Neutrophil (primary cell): ENCODE measurements around the gene ZIC3.

Experiments used
- H3K27ac ChIP-seq: fragments of 200-600 bp; sonication (generic); 2 replicates; pipeline ENCODE4 v1.5.1; 2016; ENCODE audit warnings: mild to moderate bottlenecking, moderate library complexity
- H3K27me3 ChIP-seq: fragments of 200-600 bp; sonication (generic); 2 replicates; pipeline ENCODE4 v1.6.0; 2016; ENCODE audit warnings: mild to moderate bottlenecking
- H3K36me3 ChIP-seq: fragments of 200-600 bp; sonication (generic); 2 replicates; pipeline ENCODE4 v1.5.1; 2017
- H3K4me1 ChIP-seq, 2 experiments: fragments of 200-600 bp in 1 of 2; sonication (generic) in 1 of 2; 1 replicate in 1 of 2; 2 replicates in 1 of 2; pipeline versions ENCODE4 v1.5.1 to v1.6.1; 2013 to 2016; ENCODE audit warnings: low read depth in 1 of 2, low read length in 1 of 2, mild to moderate bottlenecking in 1 of 2, moderate library complexity in 1 of 2; ENCODE audit not compliant: control insufficient read depth in 1 of 2, insufficient read depth in 1 of 2
- H3K4me3 ChIP-seq, 2 experiments: fragments of 200-600 bp in 1 of 2; sonication (generic) in 1 of 2; 1 replicate in 1 of 2; 2 replicates in 1 of 2; pipeline ENCODE4 v1.5.1; 2013 to 2016; ENCODE audit warnings: low read depth in 1 of 2, low read length in 1 of 2, mild to moderate bottlenecking in 1 of 2, moderate library complexity in 1 of 2
- H3K9me3 ChIP-seq: fragments of 200-600 bp; sonication (generic); 2 replicates; pipeline ENCODE4 v1.5.1; 2016
- CTCF ChIP-seq: fragments of 200-600 bp; sonication (generic); IDR thresholded peaks from 2 replicates; pipeline ENCODE4 v1.5.1; 2016; ENCODE audit warnings: antibody characterized with exemption

Gene ZIC3

GRCh38 chrX:137563681-137564651 lies 2.0 kb upstream of the ZIC3 start:
- Histone ChIP-seq H3K27me3 (peaks cover 91% of the 10 kb centered on the region), H3K27ac (no peak overlapping the region)

GRCh38 chrX:137565318-137565904 lies 516 bp upstream of the ZIC3 start:
- Histone ChIP-seq H3K4me3 (peak overlapping the region in 1 of 2 experiments; percentile 32), H3K27me3 (peaks cover 100% of the 10 kb centered on the region), H3K36me3 (no peaks in the 10 kb centered on the region), H3K9me3 (no peaks in the 10 kb centered on the region), H3K27ac (no peak overlapping the region), H3K4me1 (no peaks in the 10 kb centered on the region)
- TF ChIP-seq CTCF, result no peak

More at GRCh38 chrX:137563681-137564651, 2.0 kb upstream of the ZIC3 start:
- Histone ChIP-seq H3K4me1 (no peaks in the 10 kb centered on the region), H3K36me3 (no peaks in the 10 kb centered on the region), H3K9me3 (no peaks in the 10 kb centered on the region), H3K4me3 (no peak overlapping the region)
- TF ChIP-seq CTCF, result no peak

- no peak overlapping the region for H3K4me3 ChIP-seq
- no peak for TF ChIP-seq CTCF
- no peak overlapping the region for H3K27ac ChIP-seq
- no peaks in the 10 kb centered on the region for H3K36me3 ChIP-seq
- no peaks in the 10 kb centered on the region for H3K4me1 ChIP-seq
- H3K9me3 ChIP-seq, result no peaks in the 10 kb centered on the region
- H3K27me3 ChIP-seq, result peaks cover 100% of the 10 kb centered on the region
Measured at GRCh38 chrX:137566746-137567679, 1.1 kb downstream of the ZIC3 start.

GRCh38 chrX:137567682-137568232 lies 1.8 kb downstream of the ZIC3 start:
- TF ChIP-seq CTCF, result no peak
- no peaks in the 10 kb centered on the region for H3K9me3 ChIP-seq
- H3K4me3 ChIP-seq, result no peak overlapping the region
- H3K27me3 ChIP-seq, result peaks cover 100% of the 10 kb centered on the region
- no peaks in the 10 kb centered on the region for H3K36me3 ChIP-seq
- no peak overlapping the region for H3K27ac ChIP-seq
- H3K4me1 ChIP-seq, result no peaks in the 10 kb centered on the region
